Neural cell (in vitro differentiated cells): ENCODE data around the gene GRID1. TPM values are rescaled to one million over a fixed set of nuclear protein-coding genes. Genes with fewer than 3 reads are reported as not detected.

Source experiments
- H2AFZ ChIP-seq: fragments of 200-600, 300-800 bp; sonication (generic), shearing (Covaris generic); 2 replicates; pipeline ENCODE4 v1.6.0; 2014; ENCODE audit warnings: low read depth, mild to moderate bottlenecking, antibody characterized with exemption, low read length, moderate library complexity
- H3F3A ChIP-seq: fragments of 200-600 bp; shearing (Covaris generic); 2 replicates; pipeline ENCODE4 v1.6.1; 2016; ENCODE audit warnings: mild to moderate bottlenecking, moderate library complexity, mixed read lengths, antibody characterized with exemption, low read length; ENCODE audit not compliant: insufficient read depth, poor library complexity, severe bottlenecking
- H3K27ac ChIP-seq: fragments of 200-600, 300-800 bp; sonication (generic), shearing (Covaris generic); 2 replicates; pipeline ENCODE4 v1.5.1; 2014; ENCODE audit warnings: mild to moderate bottlenecking, low read length, moderate library complexity
- H3K27me3 ChIP-seq: fragments of 300-800, 200-600 bp; sonication (generic), shearing (Covaris generic); 2 replicates; pipeline ENCODE4 v1.6.0; 2014; ENCODE audit warnings: mild to moderate bottlenecking, low read depth, low read length, moderate library complexity; ENCODE audit not compliant: insufficient read depth
- H3K36me3 ChIP-seq: fragments of 300-800, 200-600 bp; sonication (generic), shearing (Covaris generic); 2 replicates; pipeline ENCODE4 v1.5.1; 2014; ENCODE audit warnings: mild to moderate bottlenecking, antibody characterized with exemption, low read length, moderate library complexity; ENCODE audit not compliant: insufficient read depth
- H3K4me2 ChIP-seq: fragments of 300-800, 200-600 bp; sonication (generic), shearing (Covaris generic); 2 replicates; pipeline ENCODE4 v1.6.0; 2014; ENCODE audit warnings: mild to moderate bottlenecking, low read length
- H3K4me3 ChIP-seq: fragments of 300-800, 200-600 bp; sonication (generic), shearing (Covaris generic); 2 replicates; pipeline ENCODE4 v1.5.1; 2014; ENCODE audit warnings: mild to moderate bottlenecking, low read length, moderate library complexity
- H3K79me2 ChIP-seq: fragments of 200-600 bp; shearing (Covaris generic); replicated peaks from 2 replicates; pipeline ENCODE4 v1.6.0; 2014; ENCODE audit warnings: mild to moderate bottlenecking, low read length, moderate library complexity; ENCODE audit not compliant: insufficient read depth
- H3K9ac ChIP-seq: fragments of 300-800, 200-600 bp; sonication (generic), shearing (Covaris generic); 2 replicates; pipeline ENCODE4 v1.6.1; 2016; ENCODE audit warnings: mild to moderate bottlenecking, low read length, mixed read lengths
- H3K9me2 ChIP-seq: fragments of 200-600 bp; shearing (Covaris generic); 2 replicates; pipeline ENCODE4 v1.6.1; 2016; ENCODE audit warnings: mild to moderate bottlenecking, low read length, mixed read lengths; ENCODE audit not compliant: insufficient read depth
- H3K9me3 ChIP-seq: fragments of 200-600, 300-800 bp; sonication (generic), shearing (Covaris generic); 2 replicates; pipeline ENCODE4 v1.6.1; 2016; ENCODE audit warnings: mild to moderate bottlenecking, mixed run types, low read length, moderate library complexity, mixed read lengths
- H4K20me1 ChIP-seq: fragments of 200-600 bp; shearing (Covaris generic); 2 replicates; pipeline ENCODE4 v1.6.1; 2016; ENCODE audit warnings: mild to moderate bottlenecking, mixed run types; ENCODE audit not compliant: insufficient read depth
- CTCF ChIP-seq: fragments of 450-650 bp; IDR thresholded peaks from 2 replicates; pipeline ENCODE4 v1.5.1; 2014; ENCODE audit warnings: antibody characterized with exemption, mild to moderate bottlenecking, moderate library complexity; ENCODE audit not compliant: poor library complexity, severe bottlenecking
- EP300 ChIP-seq: fragments of 450-650 bp; conservative IDR thresholded peaks from 2 replicates; pipeline ENCODE4 v1.6.1; 2014; ENCODE audit warnings: antibody characterized with exemption, mild to moderate bottlenecking, moderate library complexity; ENCODE audit not compliant: poor library complexity, severe bottlenecking
- EZH2 ChIP-seq: fragments of 200-600, 300-800 bp; shearing (Covaris generic), sonication (generic); IDR thresholded peaks from 2 replicates; pipeline ENCODE4 v1.6.1; 2014; ENCODE audit warnings: antibody characterized with exemption, low read length, borderline replicate concordance, mild to moderate bottlenecking; ENCODE audit not compliant: insufficient read depth, poor library complexity, severe bottlenecking
- MXI1 ChIP-seq: fragments of 450-650 bp; conservative IDR thresholded peaks from 2 replicates; pipeline ENCODE4 v1.6.1; 2014; ENCODE audit warnings: antibody characterized with exemption, mild to moderate bottlenecking; ENCODE audit not compliant: poor library complexity, severe bottlenecking
- POLR2AphosphoS5 ChIP-seq: IDR thresholded peaks from 2 replicates; pipeline ENCODE4 v1.6.1; 2012
- RAD21 ChIP-seq: fragments of 450-650 bp; conservative IDR thresholded peaks from 2 replicates; pipeline ENCODE4 v1.6.1; 2014; ENCODE audit warnings: antibody characterized with exemption, mild to moderate bottlenecking, moderate library complexity
- SMC3 ChIP-seq: fragments of 450-650 bp; conservative IDR thresholded peaks from 2 replicates; pipeline ENCODE4 v1.6.1; 2014; ENCODE audit warnings: antibody characterized with exemption, mild to moderate bottlenecking, moderate library complexity; ENCODE audit not compliant: poor library complexity
- TAF1 ChIP-seq: IDR thresholded peaks from 2 replicates; pipeline ENCODE4 v1.6.1; 2012; ENCODE audit warnings: low read depth
- polyA plus RNA-seq: library from polyadenylated mRNA; depleted of rRNA; stranded (reverse); fragments of >200 nt; gene quantifications from 2 replicates; pipeline ENCODE4 v1.2.3, GENCODE V29; 2014
- TF ChIP-seq, protein P1 (sequence below): IDR thresholded peaks from 2 replicates; pipeline ENCODE4 v1.6.1; 2012; ENCODE audit warnings: borderline replicate concordance

Gene GRID1
- polyA plus RNA-seq, 1 donor from 2014 or later = 7.3 TPM

DNA sequence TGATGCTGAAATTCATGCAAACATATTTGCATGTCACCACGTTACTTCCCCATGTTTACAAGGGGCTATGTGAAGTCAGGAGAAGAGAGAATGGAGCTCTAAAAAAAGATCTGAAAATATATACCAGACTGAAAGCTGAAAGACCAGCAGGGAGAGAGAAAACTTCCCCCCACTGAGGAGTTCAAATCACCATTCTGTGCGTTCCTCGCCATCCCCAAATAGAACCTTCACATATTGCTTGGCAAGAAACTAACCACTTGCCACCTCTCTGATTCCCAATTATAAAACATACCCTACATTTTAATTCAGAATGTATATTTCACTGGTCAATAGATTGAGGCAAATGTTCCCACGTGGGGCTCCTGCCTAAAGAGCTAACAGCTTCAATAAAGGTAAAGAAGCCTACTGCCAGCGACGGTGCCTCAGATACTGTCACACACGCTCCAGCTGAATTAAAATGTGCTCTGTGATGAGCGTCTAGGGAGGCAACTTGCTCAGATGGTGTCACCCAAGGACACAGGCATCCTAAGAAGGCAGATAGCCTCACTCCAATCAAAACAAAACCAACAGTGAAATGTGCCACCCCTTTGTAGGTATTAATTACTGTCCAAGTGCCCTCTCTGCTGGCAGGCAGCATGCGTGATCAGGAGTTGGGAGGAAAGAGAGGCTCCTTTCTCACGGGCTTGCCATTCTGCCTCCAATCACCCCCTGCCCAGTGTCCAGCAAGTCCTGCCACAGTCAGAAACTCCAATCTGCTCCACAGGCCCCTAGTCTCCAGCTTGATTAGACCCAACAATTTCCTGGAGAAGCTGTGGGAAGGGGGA lies 298.2 kb downstream of the GRID1 start:
- Histone ChIP-seq H3K4me2 (no peak overlapping the region), H3K9me2 (no peaks in the 10 kb centered on the region), H3K9me3 (no peaks in the 10 kb centered on the region), H3K27me3 (no peaks in the 10 kb centered on the region), H4K20me1 (no peaks in the 10 kb centered on the region), H2AFZ (no peak overlapping the region), H3K9ac (peak overlapping the region; percentile 5), H3K4me3 (no peak overlapping the region), H3K79me2 (no peaks in the 10 kb centered on the region), H3F3A (peaks cover 3% of the 10 kb centered on the region), H3K36me3 (no peaks in the 10 kb centered on the region), H3K27ac (no peak overlapping the region)
- TF ChIP-seq CTCF (no peak), EP300 (no peak), SMC3 (no peak), MXI1 (no peak), POLR2AphosphoS5 (no peak), EZH2 (no peak), RAD21 (no peak), TAF1 (no peak)
- TF ChIP-seq, protein P1, sequence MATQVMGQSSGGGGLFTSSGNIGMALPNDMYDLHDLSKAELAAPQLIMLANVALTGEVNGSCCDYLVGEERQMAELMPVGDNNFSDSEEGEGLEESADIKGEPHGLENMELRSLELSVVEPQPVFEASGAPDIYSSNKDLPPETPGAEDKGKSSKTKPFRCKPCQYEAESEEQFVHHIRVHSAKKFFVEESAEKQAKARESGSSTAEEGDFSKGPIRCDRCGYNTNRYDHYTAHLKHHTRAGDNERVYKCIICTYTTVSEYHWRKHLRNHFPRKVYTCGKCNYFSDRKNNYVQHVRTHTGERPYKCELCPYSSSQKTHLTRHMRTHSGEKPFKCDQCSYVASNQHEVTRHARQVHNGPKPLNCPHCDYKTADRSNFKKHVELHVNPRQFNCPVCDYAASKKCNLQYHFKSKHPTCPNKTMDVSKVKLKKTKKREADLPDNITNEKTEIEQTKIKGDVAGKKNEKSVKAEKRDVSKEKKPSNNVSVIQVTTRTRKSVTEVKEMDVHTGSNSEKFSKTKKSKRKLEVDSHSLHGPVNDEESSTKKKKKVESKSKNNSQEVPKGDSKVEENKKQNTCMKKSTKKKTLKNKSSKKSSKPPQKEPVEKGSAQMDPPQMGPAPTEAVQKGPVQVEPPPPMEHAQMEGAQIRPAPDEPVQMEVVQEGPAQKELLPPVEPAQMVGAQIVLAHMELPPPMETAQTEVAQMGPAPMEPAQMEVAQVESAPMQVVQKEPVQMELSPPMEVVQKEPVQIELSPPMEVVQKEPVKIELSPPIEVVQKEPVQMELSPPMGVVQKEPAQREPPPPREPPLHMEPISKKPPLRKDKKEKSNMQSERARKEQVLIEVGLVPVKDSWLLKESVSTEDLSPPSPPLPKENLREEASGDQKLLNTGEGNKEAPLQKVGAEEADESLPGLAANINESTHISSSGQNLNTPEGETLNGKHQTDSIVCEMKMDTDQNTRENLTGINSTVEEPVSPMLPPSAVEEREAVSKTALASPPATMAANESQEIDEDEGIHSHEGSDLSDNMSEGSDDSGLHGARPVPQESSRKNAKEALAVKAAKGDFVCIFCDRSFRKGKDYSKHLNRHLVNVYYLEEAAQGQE = no peak

DNA sequence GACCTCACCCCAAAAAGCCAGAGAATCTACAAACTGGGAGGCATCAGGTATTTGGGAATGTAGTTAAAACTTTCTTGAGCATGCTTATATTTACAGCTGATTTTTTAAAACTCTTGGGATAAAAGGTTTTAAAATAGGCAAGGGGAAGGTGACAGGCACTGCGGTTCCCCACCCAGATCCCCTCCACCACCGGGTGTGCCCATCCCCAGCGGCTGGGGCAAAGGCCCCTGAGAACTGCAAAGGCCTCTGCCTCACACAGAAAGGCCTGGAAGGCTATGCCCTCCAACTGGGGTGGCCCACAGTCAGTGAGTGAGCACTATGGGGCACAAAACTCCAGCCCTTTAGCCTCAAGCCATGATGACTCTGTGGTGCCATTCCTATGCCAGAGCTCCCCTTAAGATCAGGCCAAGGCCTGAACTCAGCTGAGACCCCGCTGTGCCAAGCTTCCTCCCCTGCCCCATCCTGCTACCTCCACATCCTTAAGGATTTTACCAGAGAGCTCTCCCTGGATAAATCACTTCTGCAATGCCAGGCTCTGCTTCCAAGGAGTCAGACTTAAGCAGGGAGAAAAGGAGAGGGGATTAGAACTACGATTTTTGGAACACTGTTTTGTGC lies 299.1 kb downstream of the GRID1 start:
- no peaks in the 10 kb centered on the region for H3K9me2 ChIP-seq
- H3K9ac ChIP-seq = no peak overlapping the region
- no peak overlapping the region for H3K4me2 ChIP-seq
- no peaks in the 10 kb centered on the region for H3K9me3 ChIP-seq
- peak overlapping the region; percentile 28 for H3K4me3 ChIP-seq
- H3F3A ChIP-seq = peaks cover 3% of the 10 kb centered on the region
- H3K27ac ChIP-seq = no peak overlapping the region
- no peaks in the 10 kb centered on the region for H3K27me3 ChIP-seq
- TF ChIP-seq MXI1 = no peak
- no peak for TF ChIP-seq RAD21
- no peak for TF ChIP-seq POLR2AphosphoS5
- no peak for TF ChIP-seq CTCF
- no peak for TF ChIP-seq EP300
- TF ChIP-seq, protein P1 = no peak
- TF ChIP-seq SMC3 = no peak
- TF ChIP-seq TAF1 = no peak
- no peak for TF ChIP-seq EZH2
- no peaks in the 10 kb centered on the region for H3K79me2 ChIP-seq
- no peaks in the 10 kb centered on the region for H3K36me3 ChIP-seq
- H2AFZ ChIP-seq = no peak overlapping the region
- no peaks in the 10 kb centered on the region for H4K20me1 ChIP-seq
